Measurements from ENCODE around the gene ITSN1.

DNA sequence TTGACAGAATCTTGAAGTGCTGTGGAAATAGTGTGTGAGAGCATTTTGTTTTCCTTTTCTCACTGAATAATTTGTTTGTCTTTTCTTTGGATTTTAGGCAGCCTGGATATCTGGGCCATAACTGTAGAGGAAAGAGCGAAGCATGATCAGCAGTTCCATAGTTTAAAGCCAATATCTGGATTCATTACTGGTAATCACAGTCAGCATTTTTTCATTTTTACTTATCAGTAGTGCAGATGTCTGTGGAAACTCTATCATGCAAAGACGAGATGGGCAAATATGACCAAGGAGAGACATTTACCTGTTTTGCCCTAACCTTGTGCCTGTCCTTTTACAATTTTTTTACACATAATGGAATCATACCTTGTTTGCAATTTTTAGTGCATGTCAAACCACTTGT is 78.8 kb downstream of the ITSN1 start:
- TF ChIP-seq REST (IDR thresholded peaks at IDR 0.05) (no peak), YY1 (IDR thresholded peaks at IDR 0.05) (no peak), JUND (IDR thresholded peaks at IDR 0.05) (no peak), RAD21 (IDR thresholded peaks at IDR 0.05) (no peak), RXRA (IDR thresholded peaks at IDR 0.05) (no peak), EGR1 (IDR thresholded peaks at IDR 0.05; ENCODE audit: low read depth in 2 of 2) (no peak), NR2F2 (IDR thresholded peaks at IDR 0.05) (no peak), ATF3 (IDR thresholded peaks at IDR 0.05) (no peak), HNF4G (IDR thresholded peaks at IDR 0.05) (no peak)
- TF ChIP-seq, protein P1, sequence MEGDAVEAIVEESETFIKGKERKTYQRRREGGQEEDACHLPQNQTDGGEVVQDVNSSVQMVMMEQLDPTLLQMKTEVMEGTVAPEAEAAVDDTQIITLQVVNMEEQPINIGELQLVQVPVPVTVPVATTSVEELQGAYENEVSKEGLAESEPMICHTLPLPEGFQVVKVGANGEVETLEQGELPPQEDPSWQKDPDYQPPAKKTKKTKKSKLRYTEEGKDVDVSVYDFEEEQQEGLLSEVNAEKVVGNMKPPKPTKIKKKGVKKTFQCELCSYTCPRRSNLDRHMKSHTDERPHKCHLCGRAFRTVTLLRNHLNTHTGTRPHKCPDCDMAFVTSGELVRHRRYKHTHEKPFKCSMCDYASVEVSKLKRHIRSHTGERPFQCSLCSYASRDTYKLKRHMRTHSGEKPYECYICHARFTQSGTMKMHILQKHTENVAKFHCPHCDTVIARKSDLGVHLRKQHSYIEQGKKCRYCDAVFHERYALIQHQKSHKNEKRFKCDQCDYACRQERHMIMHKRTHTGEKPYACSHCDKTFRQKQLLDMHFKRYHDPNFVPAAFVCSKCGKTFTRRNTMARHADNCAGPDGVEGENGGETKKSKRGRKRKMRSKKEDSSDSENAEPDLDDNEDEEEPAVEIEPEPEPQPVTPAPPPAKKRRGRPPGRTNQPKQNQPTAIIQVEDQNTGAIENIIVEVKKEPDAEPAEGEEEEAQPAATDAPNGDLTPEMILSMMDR (IDR thresholded peaks at IDR 0.05; ENCODE audit: low read depth, low read length, missing input control), result no peak
- TF ChIP-seq, protein P2, sequence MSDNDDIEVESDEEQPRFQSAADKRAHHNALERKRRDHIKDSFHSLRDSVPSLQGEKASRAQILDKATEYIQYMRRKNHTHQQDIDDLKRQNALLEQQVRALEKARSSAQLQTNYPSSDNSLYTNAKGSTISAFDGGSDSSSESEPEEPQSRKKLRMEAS (IDR thresholded peaks at IDR 0.05), result no peak

All from liver (tissue), 3 donors.